Hepatocyte (in vitro differentiated cells): ENCODE results near the gene TRIM3. TPM values are rescaled to one million over a fixed set of nuclear protein-coding genes. Genes with fewer than 3 reads are reported as not detected.
A peak's percentile ranks its signal among the peaks of the same experiment; 100 is the strongest.

Experiments used
- DNase-seq: peaks from one replicate; pipeline ENCODE4 v3.0.0-alpha.2; 2016; ENCODE audit warnings: low spot score
- H2AFZ ChIP-seq: fragments of 200-600 bp; sonication (generic); 2 replicates; pipeline ENCODE4 v1.6.0; 2016; ENCODE audit warnings: antibody characterized with exemption, mild to moderate bottlenecking
- H3K27ac ChIP-seq: fragments of 200-600 bp; sonication (generic); 2 replicates; pipeline ENCODE4 v1.5.1; 2016; ENCODE audit warnings: mild to moderate bottlenecking
- H3K27me3 ChIP-seq: fragments of 200-600 bp; sonication (generic); 2 replicates; pipeline ENCODE4 v1.6.1; 2016
- H3K36me3 ChIP-seq: fragments of 200-600 bp; sonication (generic); replicated peaks from 2 replicates; pipeline ENCODE4 v1.5.1; 2016; ENCODE audit warnings: low read depth; ENCODE audit not compliant: insufficient read depth
- H3K4me1 ChIP-seq: fragments of 200-600 bp; sonication (generic); 2 replicates; pipeline ENCODE4 v1.5.1; 2016; ENCODE audit warnings: mild to moderate bottlenecking, moderate library complexity; ENCODE audit not compliant: insufficient read depth
- H3K4me2 ChIP-seq: fragments of 200-600 bp; sonication (generic); 2 replicates; pipeline ENCODE4 v1.6.0; 2016
- H3K4me3 ChIP-seq: fragments of 200-600 bp; sonication (generic); 2 replicates; pipeline ENCODE4 v1.5.1; 2016; ENCODE audit warnings: mild to moderate bottlenecking
- H3K79me2 ChIP-seq: fragments of 200-600 bp; sonication (generic); 2 replicates; pipeline ENCODE4 v1.6.0; 2017; ENCODE audit warnings: mild to moderate bottlenecking
- H3K9me2 ChIP-seq: fragments of 200-600 bp; sonication (generic); replicated peaks from 2 replicates; pipeline ENCODE4 v1.6.0; 2017; ENCODE audit warnings: mild to moderate bottlenecking; ENCODE audit not compliant: insufficient read depth
- H3K9me3 ChIP-seq: fragments of 200-600 bp; sonication (generic); 2 replicates; pipeline ENCODE4 v1.5.1; 2016; ENCODE audit warnings: low read depth, mild to moderate bottlenecking
- H4K20me1 ChIP-seq: fragments of 200-600 bp; sonication (generic); 2 replicates; pipeline ENCODE4 v1.6.0; 2016; ENCODE audit warnings: mild to moderate bottlenecking; ENCODE audit not compliant: insufficient read depth, poor library complexity, severe bottlenecking
- CTCF ChIP-seq: fragments of 200-600 bp; sonication (generic); IDR thresholded peaks from 2 replicates; pipeline ENCODE4 v1.5.1; 2016; ENCODE audit warnings: antibody characterized with exemption, mild to moderate bottlenecking; ENCODE audit not compliant: poor library complexity
- EZH2 ChIP-seq: fragments of 200-600 bp; sonication (generic); IDR thresholded peaks from 2 replicates; pipeline ENCODE4 v1.6.1; 2016; ENCODE audit warnings: antibody characterized with exemption, mild to moderate bottlenecking, borderline replicate concordance
- EZH2phosphoT487 ChIP-seq: fragments of 200-600 bp; sonication (generic); IDR thresholded peaks from one replicate; pipeline ENCODE4 v1.6.1; 2018; ENCODE audit warnings: antibody characterized with exemption, mild to moderate bottlenecking, low read depth, moderate library complexity; ENCODE audit not compliant: unreplicated experiment, severe bottlenecking
- WGBS: methylation state at CpG from one replicate; pipeline ENCODE4 v1.1.6; 2016; ENCODE audit warnings: low lambda C conversion rate; ENCODE audit errors: missing lambda C conversion rate; 5-methylcytosine and 5-hydroxymethylcytosine counted together
- polyA plus RNA-seq: library from polyadenylated mRNA; unstranded; fragments of >200 nt; fragmentation: Nextera tagmentation; extraction: Ambion mirVana; gene quantifications from 2 replicates; pipeline ENCODE4 v1.2.1, GENCODE V29; 2016
- total RNA-seq: library from RNA; depleted of rRNA; stranded (reverse); fragments of >200 nt; gene quantifications from 2 replicates; pipeline ENCODE4 v1.2.3, GENCODE V29; 2014

The TRIM3 gene
- total and polyA plus RNA-seq, 2 experiments from 2014 or later: 26.2 to 35.5 TPM

DNA sequence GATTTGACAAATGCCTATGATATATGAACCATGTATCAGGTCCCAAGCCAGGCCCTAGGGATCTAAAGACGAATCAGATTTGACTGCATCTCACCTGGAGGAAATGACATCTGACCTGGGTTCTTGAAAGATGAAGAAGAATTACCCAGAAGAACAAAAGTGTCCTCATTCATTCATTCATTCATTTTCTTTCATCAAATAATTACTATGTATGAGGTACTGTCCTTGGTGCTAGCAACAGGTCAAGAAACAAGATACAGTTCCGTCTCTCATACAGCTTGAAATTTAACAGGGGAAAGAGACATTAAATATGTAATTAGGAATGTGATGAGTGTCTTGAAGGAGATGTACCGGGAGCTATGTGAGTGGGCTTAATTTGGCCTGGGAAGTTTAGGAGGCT is 53.1 kb downstream of the TRIM3 start:
- Histone ChIP-seq H3K36me3 (no peaks in the 10 kb centered on the region), H3K4me2 (no peak overlapping the region), H2AFZ (no peak overlapping the region), H3K27ac (no peak overlapping the region), H3K4me3 (no peak overlapping the region), H3K4me1 (peaks cover 9% of the 10 kb centered on the region), H4K20me1 (no peaks in the 10 kb centered on the region), H3K79me2 (peaks cover 35% of the 10 kb centered on the region), H3K9me3 (no peaks in the 10 kb centered on the region), H3K9me2 (no peaks in the 10 kb centered on the region), H3K27me3 (no peaks in the 10 kb centered on the region)
- DNase-seq: no peak
- TF ChIP-seq EZH2phosphoT487 (no peak), EZH2 (no peak), CTCF (no peak)
- WGBS: 96% methylated on average over 3 of the region's 3 CpGs

DNA sequence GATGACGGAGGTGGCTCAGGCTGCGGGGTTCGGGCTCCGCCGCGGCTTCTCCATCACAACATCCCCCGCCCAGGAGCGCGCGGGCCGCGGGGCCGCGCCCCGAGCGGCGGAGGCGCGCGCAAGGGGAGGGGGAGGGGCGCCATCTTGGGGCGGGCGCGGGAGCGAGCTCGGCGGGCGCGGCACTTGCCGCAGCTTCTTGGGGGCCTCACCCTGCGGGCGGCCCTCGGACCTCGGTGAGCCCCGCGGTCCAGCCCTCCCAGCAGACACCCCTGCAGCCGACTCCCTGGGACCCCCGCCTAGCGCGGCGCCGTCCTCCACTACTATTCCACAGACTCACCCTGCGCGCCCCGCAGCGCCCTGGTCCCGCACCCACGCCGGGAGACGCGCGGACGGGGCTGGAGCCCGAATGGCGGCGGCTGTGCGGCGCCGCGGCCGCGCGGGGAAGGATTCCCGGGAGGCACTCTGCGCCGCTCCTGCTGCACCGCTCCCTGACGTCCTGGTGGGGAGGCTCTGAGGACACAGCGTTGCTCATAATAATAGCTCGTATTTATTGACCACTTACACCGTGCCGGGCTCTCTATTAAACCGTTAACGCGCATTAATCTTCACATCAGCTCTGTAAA is 54.6 kb downstream of the TRIM3 start, which contains the start of gene APBB1:
Gene APBB1 (minus strand): TSS at position 86 of the 623 bp plus-strand sequence. CDS start 7,747 bp downstream, outside the sequence.
- no peaks in the 10 kb centered on the region for H3K9me3 ChIP-seq
- no peaks in the 10 kb centered on the region for H3K9me2 ChIP-seq
- peaks cover 9% of the 10 kb centered on the region for H3K4me1 ChIP-seq
- peak within 1 kb of the TSS; percentile 78 for H3K4me2 ChIP-seq
- 2% methylated on average over 34 of the region's 75 CpGs for WGBS
- H3K79me2 ChIP-seq: peaks cover 50% of the 10 kb centered on the region
- no peak for TF ChIP-seq EZH2phosphoT487
- no peak for TF ChIP-seq CTCF
- no peak for TF ChIP-seq EZH2
- peak within 1 kb of the TSS; percentile 95 for H2AFZ ChIP-seq
- H4K20me1 ChIP-seq: no peaks in the 10 kb centered on the region
- peak within 1 kb of the TSS; percentile 97 for H3K4me3 ChIP-seq
- no peaks in the 10 kb centered on the region for H3K27me3 ChIP-seq
- H3K27ac ChIP-seq: peak within 1 kb of the TSS; percentile 89
- DNase-seq: peak; percentile 88
- no peaks in the 10 kb centered on the region for H3K36me3 ChIP-seq

DNA sequence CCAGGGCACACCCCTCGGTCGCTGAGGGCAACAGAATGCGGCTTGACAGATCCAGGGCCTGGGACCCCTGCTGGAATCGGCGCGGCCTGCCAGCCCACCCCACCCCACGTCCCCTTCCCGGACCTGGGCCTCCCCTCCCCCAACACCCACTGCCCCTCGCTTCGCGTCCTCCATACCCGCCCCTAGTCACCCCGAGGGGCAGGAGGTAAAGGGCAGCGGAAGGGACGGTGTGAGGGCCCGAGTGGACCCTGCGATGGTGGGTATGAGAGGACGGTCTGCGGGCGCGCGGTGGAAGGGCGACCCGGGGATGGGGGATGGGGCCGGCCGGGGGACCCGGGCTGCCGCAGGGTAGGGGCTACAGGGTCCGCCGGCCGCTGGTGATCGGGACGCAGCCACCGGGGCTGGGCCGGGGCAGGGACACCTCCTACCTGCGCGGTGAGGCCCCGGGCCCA is 55.2 kb downstream of the TRIM3 start:
- no peaks in the 10 kb centered on the region for H3K9me3 ChIP-seq
- peak; percentile 50 for DNase-seq
- no peaks in the 10 kb centered on the region for H3K36me3 ChIP-seq
- H4K20me1 ChIP-seq: no peaks in the 10 kb centered on the region
- no peaks in the 10 kb centered on the region for H3K9me2 ChIP-seq
- TF ChIP-seq EZH2phosphoT487: no peak
- TF ChIP-seq EZH2: no peak
- no peak for TF ChIP-seq CTCF
- no peaks in the 10 kb centered on the region for H3K27me3 ChIP-seq
- H3K27ac ChIP-seq: peak overlapping the region; percentile 89
- H3K79me2 ChIP-seq: peaks cover 55% of the 10 kb centered on the region
- H3K4me2 ChIP-seq: peak overlapping the region; percentile 78
- H3K4me1 ChIP-seq: peaks cover 9% of the 10 kb centered on the region
- peak overlapping the region; percentile 97 for H3K4me3 ChIP-seq
- WGBS: 0% methylated on average over 14 of the region's 38 CpGs
- peak overlapping the region; percentile 95 for H2AFZ ChIP-seq
